ENCODE results near the gene VPS8. TPM values are rescaled to one million over a fixed set of nuclear protein-coding genes. Genes with fewer than 3 reads are reported as not detected.

Gene VPS8
- total RNA-seq, 2 experiments from 2014 or later = 30.2 to 33.3 TPM

DNA sequence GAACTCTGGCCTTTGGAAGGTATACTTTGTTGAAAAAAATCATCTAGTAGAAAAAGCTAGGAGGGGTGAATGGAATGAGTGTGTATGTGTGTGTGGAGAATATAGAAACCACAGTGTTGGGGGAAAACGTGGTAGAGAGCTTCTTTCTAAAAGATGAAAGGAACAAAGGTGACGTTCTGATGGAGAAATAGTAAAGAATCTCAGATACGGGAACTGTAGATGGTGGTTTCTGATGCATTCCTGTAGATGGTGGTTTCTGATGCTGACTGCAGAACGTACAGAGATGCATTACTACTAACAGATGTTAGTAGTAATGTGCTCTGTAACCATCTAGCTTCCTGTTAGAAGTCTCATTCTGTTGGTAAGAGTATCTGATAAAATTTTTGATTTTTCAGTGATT lies 60.2 kb downstream of the VPS8 start:
- CTCF ChIA-PET = interaction anchor here (0.9 to 1.2 kb wide), 4 partner anchors 12 to 437 kb away, joined by 3 to 4 read pairs (median 3); no protein-coding TSS in a partner anchor
- no peaks in the 10 kb centered on the region for H3K9me3 Mint-ChIP-seq
- peaks cover 10% of the 10 kb centered on the region for H3K36me3 Mint-ChIP-seq (ENCODE audit: low read depth)

DNA sequence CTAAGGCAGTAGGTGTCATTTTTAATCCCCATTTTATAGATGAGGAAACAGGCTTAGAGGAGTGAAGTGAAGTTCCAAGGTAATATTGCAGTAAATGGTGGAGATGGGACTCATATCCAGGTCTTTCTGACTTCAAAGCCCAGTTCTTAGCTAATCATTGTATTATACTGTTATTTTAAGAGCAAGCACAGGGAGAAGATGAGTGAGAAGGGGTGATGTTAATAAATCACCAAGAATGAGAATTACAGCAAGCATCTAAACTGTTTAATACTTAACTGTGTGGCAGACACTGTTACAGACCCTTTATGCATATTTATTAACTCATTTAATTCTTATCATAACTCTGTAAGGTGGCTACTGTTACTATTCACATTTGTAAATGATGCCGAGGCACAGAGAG lies 61.2 kb downstream of the VPS8 start:
- Mint-ChIP-seq H3K27me3 (no peaks in the 10 kb centered on the region), H3K27ac (no peak overlapping the region), H3K4me3 (no peak overlapping the region), H3K9me3 (no peaks in the 10 kb centered on the region), H3K36me3 (ENCODE audit: low read depth) (peaks cover 8% of the 10 kb centered on the region), H3K4me1 (ENCODE audit: low read depth) (peaks cover 5% of the 10 kb centered on the region)
- DNase-seq (no peak), ATAC-seq (no peak)
- POLR2A ChIA-PET = no interaction called here
- TF ChIP-seq, protein P1, sequence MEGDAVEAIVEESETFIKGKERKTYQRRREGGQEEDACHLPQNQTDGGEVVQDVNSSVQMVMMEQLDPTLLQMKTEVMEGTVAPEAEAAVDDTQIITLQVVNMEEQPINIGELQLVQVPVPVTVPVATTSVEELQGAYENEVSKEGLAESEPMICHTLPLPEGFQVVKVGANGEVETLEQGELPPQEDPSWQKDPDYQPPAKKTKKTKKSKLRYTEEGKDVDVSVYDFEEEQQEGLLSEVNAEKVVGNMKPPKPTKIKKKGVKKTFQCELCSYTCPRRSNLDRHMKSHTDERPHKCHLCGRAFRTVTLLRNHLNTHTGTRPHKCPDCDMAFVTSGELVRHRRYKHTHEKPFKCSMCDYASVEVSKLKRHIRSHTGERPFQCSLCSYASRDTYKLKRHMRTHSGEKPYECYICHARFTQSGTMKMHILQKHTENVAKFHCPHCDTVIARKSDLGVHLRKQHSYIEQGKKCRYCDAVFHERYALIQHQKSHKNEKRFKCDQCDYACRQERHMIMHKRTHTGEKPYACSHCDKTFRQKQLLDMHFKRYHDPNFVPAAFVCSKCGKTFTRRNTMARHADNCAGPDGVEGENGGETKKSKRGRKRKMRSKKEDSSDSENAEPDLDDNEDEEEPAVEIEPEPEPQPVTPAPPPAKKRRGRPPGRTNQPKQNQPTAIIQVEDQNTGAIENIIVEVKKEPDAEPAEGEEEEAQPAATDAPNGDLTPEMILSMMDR (IDR thresholded peaks at IDR 0.05) = no peak
- intact Hi-C loops (cut with micrococcal nuclease) = no loop called here
- CTCF ChIA-PET = interaction anchor here (1.3 kb wide), 1 partner anchor 303 kb away, joined by 3 read pairs; no protein-coding TSS in a partner anchor

More for the DNA sequence above, 60.2 kb downstream of the VPS8 start:
- intact Hi-C loops (cut with micrococcal nuclease) = no loop called here
- ATAC-seq (peak; percentile 75), DNase-seq (peak; percentile 4)
- H3K27ac Mint-ChIP-seq = peak overlapping the region; percentile 36
- TF ChIP-seq, protein P1 (IDR thresholded peaks at IDR 0.05) = no peak
- H3K4me3 Mint-ChIP-seq = no peak overlapping the region
- POLR2A ChIA-PET = no interaction called here
- H3K4me1 Mint-ChIP-seq (ENCODE audit: low read depth) = peaks cover 5% of the 10 kb centered on the region
- no peaks in the 10 kb centered on the region for H3K27me3 Mint-ChIP-seq

DNA sequence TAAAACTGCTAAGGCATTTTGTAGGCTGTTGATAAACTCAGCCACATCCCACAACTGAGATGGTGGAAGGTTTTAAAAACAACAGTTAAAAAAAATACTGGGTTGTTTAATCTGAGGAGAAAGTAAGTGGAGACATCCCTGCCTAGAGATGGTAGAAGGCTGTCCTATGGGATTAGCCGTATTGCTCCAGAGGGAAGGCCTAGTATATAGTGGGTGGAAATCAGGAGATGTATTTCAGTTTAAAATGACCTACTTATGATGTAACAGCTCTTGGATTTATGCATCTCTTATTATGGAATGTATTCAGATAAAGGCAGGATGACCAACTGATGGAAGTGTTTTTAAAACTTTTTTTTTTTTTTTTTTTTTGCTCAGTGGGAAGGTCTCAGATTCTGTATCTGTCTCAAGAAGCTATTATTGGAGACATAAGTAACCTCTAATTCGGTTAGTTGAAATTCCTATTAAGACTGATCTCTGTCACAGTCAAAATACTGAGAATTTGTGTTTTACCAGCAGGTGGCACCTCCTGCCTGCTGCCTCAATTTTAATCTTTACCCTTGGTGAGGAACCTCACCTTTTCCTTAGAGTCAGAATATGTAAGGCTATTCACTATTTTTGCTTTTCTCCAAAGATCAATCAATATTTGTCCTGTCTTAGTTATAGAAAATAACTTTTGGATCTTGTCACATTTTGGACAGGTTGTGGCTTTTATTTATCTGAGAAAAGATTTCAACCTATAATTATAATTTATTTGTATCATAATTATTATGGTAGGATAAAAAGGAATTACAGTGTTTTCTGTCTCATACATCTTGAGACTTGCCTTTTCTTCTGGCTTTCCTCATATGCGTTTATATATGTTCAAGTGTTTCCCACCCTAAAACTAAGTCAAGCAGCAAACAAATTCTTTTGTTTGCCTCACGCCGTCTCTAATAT lies 63.0 kb downstream of the VPS8 start:
- CTCF ChIA-PET = interaction anchor here (0.7 to 1.7 kb wide), 5 partner anchors 9 to 434 kb away, joined by 3 to 10 read pairs (median 3); no protein-coding TSS in a partner anchor
- intact Hi-C loops (cut with micrococcal nuclease) = no loop called here

DNA sequence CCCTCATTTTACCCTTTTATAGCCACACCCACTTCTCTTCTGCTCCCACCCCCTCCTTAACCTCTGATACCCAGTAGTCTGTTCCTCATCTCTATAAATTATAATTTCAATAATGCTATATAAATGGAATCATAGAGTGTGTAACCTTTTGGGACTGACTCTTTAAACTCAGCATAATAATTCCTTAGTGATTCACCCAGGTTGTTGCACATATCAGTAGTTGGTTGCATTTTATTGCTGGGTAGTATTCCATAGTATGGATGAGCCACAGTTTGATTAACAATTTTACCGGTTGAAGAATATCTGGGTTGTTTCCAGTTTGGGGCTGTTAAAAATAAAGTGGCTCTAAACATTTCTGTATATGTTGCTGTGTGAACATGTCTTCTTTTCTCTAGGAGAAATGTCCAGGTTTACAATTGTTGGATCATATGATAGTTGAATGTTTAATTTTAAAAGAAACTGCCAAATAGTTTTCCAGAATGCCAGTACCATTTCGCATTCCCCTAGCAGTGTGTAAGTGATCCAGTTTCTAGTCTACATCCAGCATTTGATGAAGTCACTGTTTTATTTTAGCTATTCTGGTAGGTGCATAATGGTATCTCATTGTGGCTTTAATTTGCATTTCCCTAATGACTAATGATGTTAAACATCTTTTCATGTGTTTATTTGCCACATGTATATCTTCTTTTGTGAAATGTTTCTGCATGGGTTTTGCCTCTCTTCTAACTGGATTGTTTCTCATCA lies 68.5 kb downstream of the VPS8 start:
- H3K27me3 Mint-ChIP-seq = no peaks in the 10 kb centered on the region
- no peaks in the 10 kb centered on the region for H3K9me3 Mint-ChIP-seq
- H3K36me3 Mint-ChIP-seq (ENCODE audit: low read depth) = peaks cover 14% of the 10 kb centered on the region
- no peaks in the 10 kb centered on the region for H3K4me1 Mint-ChIP-seq (ENCODE audit: low read depth)
- intact Hi-C loops (cut with micrococcal nuclease) = loop anchor here (5.0 kb wide), 1 partner anchor 297 kb away; no protein-coding TSS in a partner anchor
- DNase-seq (no peak), ATAC-seq (no peak)
- no peak overlapping the region for H3K27ac Mint-ChIP-seq
- TF ChIP-seq, protein P1 (IDR thresholded peaks at IDR 0.05) = no peak
- ChIA-PET POLR2A (no interaction called here), CTCF (interaction anchor here (1.7 kb wide), 1 partner anchor 428 kb away, joined by 5 read pairs; no protein-coding TSS in a partner anchor)
- no peak overlapping the region for H3K4me3 Mint-ChIP-seq

More for the DNA sequence above, 63.0 kb downstream of the VPS8 start:
- H3K9me3 Mint-ChIP-seq = no peaks in the 10 kb centered on the region
- DNase-seq = peak; percentile 26
- no peak for ATAC-seq
- TF ChIP-seq, protein P1 (IDR thresholded peaks at IDR 0.05) = peak; percentile 69
- H3K4me1 Mint-ChIP-seq (ENCODE audit: low read depth) = peaks cover 5% of the 10 kb centered on the region
- H3K27me3 Mint-ChIP-seq = no peaks in the 10 kb centered on the region
- H3K4me3 Mint-ChIP-seq = no peak overlapping the region
- POLR2A ChIA-PET = interaction anchor here (0.5 kb wide), 1 partner anchor 247 kb away, joined by 3 read pairs; no protein-coding TSS in a partner anchor
- H3K36me3 Mint-ChIP-seq (ENCODE audit: low read depth) = peaks cover 7% of the 10 kb centered on the region
- no peak overlapping the region for H3K27ac Mint-ChIP-seq

Measured in activated CD8-positive, alpha-beta T cell treated with anti-CD3 and anti-CD28 coated beads for 36 hours (primary cell).